HG02943 (cell line): ENCODE data around the gene DDX10.
"Not testable (repeated sequence)": the region's sequence is repeated elsewhere in the genome, so short reads cannot be mapped to it uniquely, and the experiment has no call there.

Experiments
- ATAC-seq: cut with Tn5 transposase; IDR thresholded peaks from one replicate; pipeline ENCODE4 v1.9.1; 2021; ENCODE audit warnings: mild to moderate bottlenecking, low read depth, moderate library complexity; ENCODE audit not compliant: unreplicated experiment

Gene DDX10

GRCh38 chr11:108805030-108805429 is 140.2 kb downstream of the DDX10 start:
- ATAC-seq, result no peak

- ATAC-seq, result no peak
Observed at GRCh38 chr11:108807262-108807661, 142.4 kb downstream of the DDX10 start.

- ATAC-seq, result no peak
Observed at GRCh38 chr11:108813086-108813485, 148.2 kb downstream of the DDX10 start.

- no peak for ATAC-seq
Observed at GRCh38 chr11:108817976-108818375, 153.1 kb downstream of the DDX10 start.

GRCh38 chr11:108818971-108819370 is 154.1 kb downstream of the DDX10 start:
- no peak for ATAC-seq

- no peak for ATAC-seq
Observed at GRCh38 chr11:108819957-108820356, 155.1 kb downstream of the DDX10 start.

- not testable (repeated sequence) for ATAC-seq
Observed at GRCh38 chr11:108823960-108824359, 159.1 kb downstream of the DDX10 start.

GRCh38 chr11:108824545-108824944 is 159.7 kb downstream of the DDX10 start:
- ATAC-seq, result no peak

GRCh38 chr11:108825381-108825780 is 160.5 kb downstream of the DDX10 start:
- no peak for ATAC-seq

- ATAC-seq, result no peak
Observed at GRCh38 chr11:108826136-108826535, 161.3 kb downstream of the DDX10 start.

- ATAC-seq, result no peak
Observed at GRCh38 chr11:108835624-108836023, 170.8 kb downstream of the DDX10 start.

GRCh38 chr11:108836541-108836940 is 171.7 kb downstream of the DDX10 start:
- no peak for ATAC-seq

GRCh38 chr11:108838102-108838791 is 173.4 kb downstream of the DDX10 start:
- ATAC-seq, result no peak

- ATAC-seq, result no peak
Observed at GRCh38 chr11:108838792-108839105, 173.9 kb downstream of the DDX10 start.

GRCh38 chr11:108846009-108846408 is 181.1 kb downstream of the DDX10 start:
- no peak for ATAC-seq

- no peak for ATAC-seq
Observed at GRCh38 chr11:108847298-108847990, 182.6 kb downstream of the DDX10 start.

GRCh38 chr11:108851781-108852180 is 186.9 kb downstream of the DDX10 start:
- ATAC-seq, result no peak

GRCh38 chr11:108852701-108853100 is 187.8 kb downstream of the DDX10 start:
- no peak for ATAC-seq

GRCh38 chr11:108853151-108853550 is 188.3 kb downstream of the DDX10 start:
- ATAC-seq, result no peak

GRCh38 chr11:108853864-108854263 is 189.0 kb downstream of the DDX10 start:
- ATAC-seq, result peak; percentile 57

- peak; percentile 89 for ATAC-seq
Observed at GRCh38 chr11:108854346-108854745, 189.5 kb downstream of the DDX10 start.

- ATAC-seq, result no peak
Observed at GRCh38 chr11:108857382-108857781, 192.5 kb downstream of the DDX10 start.
